ENCODE measurements around the gene NR3C2. TPM values are rescaled to one million over a fixed set of nuclear protein-coding genes. Genes with fewer than 3 reads are reported as not detected.

NR3C2 gene
- polyA plus RNA-seq, 1 experiment: 0.18 TPM

GRCh38 chr4:148064451-148064850 is 377.8 kb downstream of the NR3C2 start:
- Histone ChIP-seq H3K27me3 (ENCODE audit: control insufficient read depth, insufficient read depth, low read length) (no peaks in the 10 kb centered on the region), H3K4me3 (ENCODE audit: low read depth, low read length) (no peak overlapping the region), H3K36me3 (ENCODE audit: control insufficient read depth, insufficient read depth, low read length) (peaks cover 3% of the 10 kb centered on the region)
- ChIA-PET POLR2A (no interaction called here), CTCF (interaction anchor here (1.0 to 1.3 kb wide), 2 partner anchors 18 to 40 kb away, joined by 3 read pairs; no protein-coding TSS in a partner anchor)
- TF ChIP-seq CTCF (IDR thresholded peaks at IDR 0.05; ENCODE audit: insufficient read depth, low read depth, low read length): no peak
- DNase-seq (ENCODE audit: low read depth): no peak

GRCh38 chr4:148062301-148062950 is 379.8 kb downstream of the NR3C2 start:
- no peak for DNase-seq (ENCODE audit: low read depth)
- POLR2A ChIA-PET: no interaction called here
- Histone ChIP-seq H3K4me3 (ENCODE audit: low read depth, low read length) (no peak overlapping the region), H3K36me3 (ENCODE audit: control insufficient read depth, insufficient read depth, low read length) (peaks cover 3% of the 10 kb centered on the region), H3K27me3 (ENCODE audit: control insufficient read depth, insufficient read depth, low read length) (no peaks in the 10 kb centered on the region)
- TF ChIP-seq CTCF (IDR thresholded peaks at IDR 0.05; ENCODE audit: insufficient read depth, low read depth, low read length): no peak
- CTCF ChIA-PET: interaction anchor here (1.1 kb wide), 1 partner anchor 8 kb away, joined by 4 read pairs; no protein-coding TSS in a partner anchor

- Histone ChIP-seq H3K27me3 (ENCODE audit: control insufficient read depth, insufficient read depth, low read length) (no peaks in the 10 kb centered on the region), H3K4me3 (ENCODE audit: low read depth, low read length) (no peak overlapping the region), H3K36me3 (ENCODE audit: control insufficient read depth, insufficient read depth, low read length) (peaks cover 3% of the 10 kb centered on the region)
- CTCF ChIA-PET: interaction anchor here (0.7 kb wide), 2 partner anchors 8 to 17 kb away, joined by 3 read pairs; no protein-coding TSS in a partner anchor
- TF ChIP-seq CTCF (IDR thresholded peaks at IDR 0.05; ENCODE audit: insufficient read depth, low read depth, low read length): no peak
- POLR2A ChIA-PET: interaction anchor here (0.6 kb wide), 1 partner anchor 288 kb away, joined by 5 read pairs; no protein-coding TSS in a partner anchor
- no peak for DNase-seq (ENCODE audit: low read depth)
Measured at GRCh38 chr4:148061795-148062194, 380.4 kb downstream of the NR3C2 start.

GRCh38 chr4:148061141-148061481 is 381.1 kb downstream of the NR3C2 start:
- Histone ChIP-seq H3K4me3 (ENCODE audit: low read depth, low read length) (no peak overlapping the region), H3K27me3 (ENCODE audit: control insufficient read depth, insufficient read depth, low read length) (no peaks in the 10 kb centered on the region), H3K36me3 (ENCODE audit: control insufficient read depth, insufficient read depth, low read length) (peaks cover 3% of the 10 kb centered on the region)
- CTCF ChIA-PET: interaction anchor here (0.7 kb wide), 2 partner anchors 9 to 18 kb away, joined by 3 read pairs; no protein-coding TSS in a partner anchor
- no peak for DNase-seq (ENCODE audit: low read depth)
- TF ChIP-seq CTCF (IDR thresholded peaks at IDR 0.05; ENCODE audit: insufficient read depth, low read depth, low read length): no peak
- POLR2A ChIA-PET: no interaction called here

GRCh38 chr4:148060264-148061140 is 381.7 kb downstream of the NR3C2 start:
- no peak for TF ChIP-seq CTCF (IDR thresholded peaks at IDR 0.05; ENCODE audit: insufficient read depth, low read depth, low read length)
- no peak overlapping the region for H3K4me3 ChIP-seq (ENCODE audit: low read depth, low read length)
- DNase-seq (ENCODE audit: low read depth): no peak
- ChIA-PET POLR2A (no interaction called here), CTCF (no interaction called here)
- no peaks in the 10 kb centered on the region for H3K27me3 ChIP-seq (ENCODE audit: control insufficient read depth, insufficient read depth, low read length)
- peaks cover 3% of the 10 kb centered on the region for H3K36me3 ChIP-seq (ENCODE audit: control insufficient read depth, insufficient read depth, low read length)
